NK-92 (cell line): ENCODE data around the gene ADPRHL1.

Experiments
- DNase-seq: peaks from one replicate; lab custom pipeline; 2025; ENCODE audit not compliant: unreplicated experiment; lab: John Stamatoyannopoulos, UW

The ADPRHL1 gene

DNA sequence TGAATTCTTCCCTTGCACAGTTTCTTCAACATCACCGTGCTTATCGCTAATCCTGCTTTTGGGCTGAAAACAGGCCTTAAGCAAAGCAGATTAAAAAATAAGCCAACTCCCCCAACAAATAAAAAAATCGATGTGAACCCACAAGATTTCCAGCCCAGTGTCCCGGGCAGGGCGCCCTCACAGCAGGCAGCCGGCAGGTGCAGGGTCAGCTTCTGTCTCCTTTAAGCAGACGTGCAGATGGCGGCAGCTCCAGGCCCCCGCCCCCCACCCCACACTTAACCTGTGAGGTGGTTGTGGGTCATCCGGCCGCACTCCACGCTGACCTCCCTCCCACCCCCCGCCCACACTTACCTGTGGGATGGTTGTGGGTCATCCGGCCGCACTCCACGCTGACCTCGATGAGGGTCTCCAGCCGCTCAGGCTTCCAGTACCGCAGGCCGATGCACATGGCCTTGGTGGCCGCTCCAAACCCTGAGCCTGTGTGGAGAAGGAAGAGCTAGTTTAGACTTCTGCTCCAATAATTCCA is 19.8 kb downstream of the ADPRHL1 start:
- no peak for DNase-seq

DNA sequence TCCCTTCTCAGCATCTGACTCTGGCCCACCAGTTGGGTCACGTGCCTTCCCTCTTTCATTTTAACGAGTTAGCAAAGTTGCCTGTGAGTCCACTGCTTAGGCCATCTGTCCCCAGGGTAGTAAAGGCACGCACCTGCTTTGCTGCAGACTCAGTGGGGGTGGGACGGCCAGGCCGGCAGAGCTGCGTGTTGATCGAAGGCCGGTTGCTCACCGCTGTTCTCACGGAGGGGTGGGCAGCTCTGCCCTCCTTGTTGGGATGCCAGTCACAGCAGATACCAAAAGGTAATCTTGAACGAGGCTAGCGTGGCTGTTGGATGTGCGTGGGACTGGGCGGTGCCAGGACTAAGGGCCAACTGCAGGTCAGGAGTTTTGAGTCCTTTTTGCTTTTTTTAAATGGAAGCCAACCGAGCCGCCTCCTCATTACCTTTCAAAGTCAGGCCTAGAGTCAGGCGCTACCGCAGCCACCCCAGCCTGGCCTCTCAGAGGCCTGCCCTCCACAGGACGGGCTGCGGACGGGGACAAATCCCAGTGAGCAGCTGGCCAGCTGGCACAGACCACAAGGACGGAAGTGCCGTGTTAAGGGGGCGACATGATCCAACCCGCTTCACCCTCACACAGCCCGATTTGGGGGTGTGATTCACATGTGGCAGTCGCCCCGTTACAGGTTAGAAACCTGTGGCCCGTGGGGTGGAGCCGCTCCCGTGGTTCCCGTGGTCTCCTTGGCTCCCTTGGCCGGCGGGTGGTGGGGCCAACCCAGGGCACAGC is 20.6 kb downstream of the ADPRHL1 start:
- no peak for DNase-seq

DNA sequence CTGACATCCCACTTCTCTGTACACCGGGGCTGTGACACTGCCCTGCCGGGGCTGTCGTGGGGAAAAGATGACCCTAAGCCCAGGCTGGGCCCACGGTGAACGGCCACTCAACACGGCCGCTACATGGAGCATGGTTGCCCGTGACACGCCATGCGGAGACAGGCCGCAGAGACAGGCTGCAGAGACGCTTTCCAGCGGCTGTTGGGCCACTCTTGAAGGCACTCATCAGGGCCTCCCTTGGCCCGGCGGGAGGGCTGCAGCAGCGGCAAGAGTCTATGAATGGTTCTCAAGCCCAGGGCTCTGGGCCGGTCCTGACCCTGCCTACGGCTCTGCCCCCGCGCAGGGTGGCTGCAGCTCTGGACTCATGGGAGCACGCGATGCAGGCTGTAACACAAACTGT is 22.1 kb downstream of the ADPRHL1 start:
- no peak for DNase-seq

GRCh38 chr13:113430378-113431110 is 22.7 kb downstream of the ADPRHL1 start:
- DNase-seq: no peak

DNA sequence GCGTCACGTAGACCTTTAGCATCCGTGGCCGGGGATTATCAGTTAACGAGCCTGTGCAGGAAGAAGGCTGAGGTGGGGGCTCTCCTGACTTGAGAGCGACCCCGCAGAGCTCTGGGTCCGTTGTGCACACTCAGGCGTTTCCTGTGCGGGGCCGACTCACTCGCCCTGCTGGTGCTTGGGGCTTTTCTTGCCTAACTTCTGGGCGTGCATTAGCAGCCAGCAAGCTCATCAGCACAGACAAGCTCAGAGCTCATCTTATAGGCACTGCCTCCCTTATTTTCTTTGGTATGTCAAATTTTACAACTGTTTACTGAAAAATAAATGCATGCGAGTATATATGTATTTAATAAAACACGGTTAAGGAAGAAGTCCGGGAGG is 23.7 kb downstream of the ADPRHL1 start:
- DNase-seq: no peak

DNA sequence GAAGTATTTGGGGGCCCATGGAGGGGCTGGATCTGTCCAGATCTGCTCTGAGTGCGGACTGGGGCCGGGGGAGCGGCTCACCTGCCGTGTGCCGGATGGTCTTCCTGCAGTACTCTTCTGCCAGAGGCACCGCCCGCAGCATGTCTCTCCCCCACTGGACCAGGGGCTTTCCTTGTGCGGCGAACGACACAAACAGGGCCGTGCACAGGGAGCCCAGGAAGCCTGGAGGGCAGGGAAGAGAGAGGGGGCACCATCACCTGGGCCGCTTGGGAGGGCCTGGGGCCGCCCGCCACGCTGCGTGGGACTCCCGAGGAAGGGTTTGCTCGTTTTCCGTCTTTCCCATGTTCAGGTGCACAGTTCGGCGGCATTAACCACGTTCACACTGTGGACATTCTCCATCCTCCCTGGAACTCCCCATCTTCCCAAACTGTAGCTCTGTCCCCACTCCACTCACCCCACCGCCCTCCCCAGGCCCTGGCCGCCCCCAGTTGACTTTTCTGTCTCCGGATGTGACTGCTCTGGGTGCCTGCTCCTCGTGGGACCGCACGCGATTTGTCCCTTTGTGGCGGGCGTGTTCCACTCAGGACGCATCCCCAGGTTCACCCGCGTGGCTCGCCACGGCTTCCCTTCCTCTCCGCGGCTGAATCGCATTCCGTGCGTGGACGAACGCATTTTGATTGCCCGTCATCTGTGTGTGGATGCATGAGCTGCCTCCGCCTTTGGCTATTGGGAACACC is 24.2 kb downstream of the ADPRHL1 start:
- DNase-seq: no peak

DNA sequence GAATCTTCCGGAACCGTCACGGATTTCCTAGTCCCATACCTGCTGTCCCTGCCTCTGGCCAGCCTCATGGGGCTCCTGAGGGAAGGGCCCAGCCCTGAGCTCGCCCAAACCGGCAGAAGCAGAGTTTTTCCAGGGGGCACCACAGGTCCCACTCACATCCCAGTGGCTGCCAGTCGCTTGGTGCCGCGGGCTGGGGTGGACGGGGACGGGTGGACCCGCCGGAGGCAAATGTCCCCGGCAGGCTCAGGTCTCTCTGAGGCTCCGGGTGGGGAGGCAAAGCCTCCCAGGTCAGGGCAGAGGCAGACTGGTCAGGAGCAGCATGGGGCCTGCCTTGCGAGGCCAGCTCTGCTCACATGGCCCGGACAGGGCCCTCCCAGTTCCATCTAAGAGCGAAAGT is 24.8 kb downstream of the ADPRHL1 start:
- DNase-seq: no peak

DNA sequence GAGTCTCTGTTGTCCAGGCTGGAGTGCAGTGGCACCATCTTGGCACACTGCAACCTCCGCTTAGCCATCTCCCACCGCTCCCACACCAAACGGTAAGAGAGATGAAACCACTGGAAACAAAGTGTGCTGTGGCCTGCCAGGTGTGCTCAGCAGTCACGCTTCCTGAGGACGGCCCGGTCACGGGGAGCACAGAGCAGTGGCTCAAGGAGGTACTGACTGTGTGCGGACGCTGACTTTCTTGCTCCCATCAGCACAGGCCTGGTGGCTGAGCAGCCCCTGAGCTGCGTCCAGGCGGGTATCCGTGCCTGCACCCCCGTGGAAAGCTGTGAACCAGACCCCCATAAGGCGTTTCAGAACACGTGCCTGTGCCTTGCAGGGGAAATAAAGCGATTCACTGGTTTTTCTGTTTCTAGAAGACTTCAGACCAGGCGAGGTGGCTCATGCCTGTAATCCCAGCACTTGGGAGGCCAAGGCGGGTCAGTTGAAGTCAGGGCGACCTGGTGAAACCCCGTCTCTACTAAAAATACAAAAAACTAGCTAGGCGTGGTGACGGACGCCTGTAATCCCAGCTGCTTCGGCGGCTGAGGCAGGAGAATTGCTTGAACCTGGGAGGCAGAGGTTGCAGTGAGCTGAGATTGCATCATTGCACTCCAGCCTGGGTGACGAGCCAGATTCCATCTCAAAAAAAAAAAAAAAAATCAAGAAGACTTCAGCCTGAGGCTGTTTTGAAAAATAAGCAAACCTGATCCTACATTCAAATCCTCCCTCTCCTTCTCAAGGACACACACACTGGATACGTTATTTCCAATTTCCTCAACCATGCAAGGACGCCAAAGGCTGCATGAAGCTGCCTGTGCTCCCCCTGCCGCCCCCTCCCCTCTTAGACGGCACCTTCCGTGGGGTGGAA is 25.5 kb downstream of the ADPRHL1 start:
- DNase-seq: no peak

GRCh38 chr13:113426591-113426986 is 26.7 kb downstream of the ADPRHL1 start:
- no peak for DNase-seq

- no peak for DNase-seq
These were observed 27.2 kb downstream of the ADPRHL1 start for GRCh38 chr13:113425941-113426590.

GRCh38 chr13:113423520-113424163 is 29.6 kb downstream of the ADPRHL1 start:
- DNase-seq: no peak

GRCh38 chr13:113422807-113423519 is 30.3 kb downstream of the ADPRHL1 start:
- DNase-seq: no peak

- no peak for DNase-seq
These were observed 31.5 kb downstream of the ADPRHL1 start for GRCh38 chr13:113421673-113422270.

- DNase-seq: no peak
These were observed 32.3 kb downstream of the ADPRHL1 start for GRCh38 chr13:113420833-113421600.

DNA sequence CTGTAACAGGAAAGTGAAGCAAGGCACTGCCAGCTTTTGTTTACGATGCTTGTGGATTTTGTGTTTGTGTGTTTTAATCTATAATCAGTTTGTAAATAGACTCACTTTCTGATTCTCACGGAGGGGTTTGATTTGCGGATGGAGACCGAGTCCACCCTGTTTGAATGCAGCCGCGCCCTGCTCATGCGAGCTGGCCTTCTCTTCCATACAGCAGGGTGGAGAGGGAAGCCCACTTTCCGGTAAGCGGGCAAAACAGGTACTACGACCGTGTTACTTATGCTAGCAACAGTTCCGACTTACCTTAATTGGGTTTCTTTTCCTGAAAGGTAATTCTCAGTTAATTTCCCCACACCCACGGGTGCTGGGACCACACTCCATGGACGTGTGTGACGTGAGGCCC is 33.1 kb downstream of the ADPRHL1 start:
- DNase-seq: no peak

- no peak for DNase-seq
These were observed 33.6 kb downstream of the ADPRHL1 start for GRCh38 chr13:113419531-113420193.

GRCh38 chr13:113418722-113419049 is 34.6 kb downstream of the ADPRHL1 start:
- DNase-seq: no peak
